Measurements from ENCODE around the gene RPS18.
"Not testable (repeated sequence)": the region's sequence is repeated elsewhere in the genome, so short reads cannot be mapped to it uniquely, and the experiment has no call there.

Gene RPS18

DNA sequence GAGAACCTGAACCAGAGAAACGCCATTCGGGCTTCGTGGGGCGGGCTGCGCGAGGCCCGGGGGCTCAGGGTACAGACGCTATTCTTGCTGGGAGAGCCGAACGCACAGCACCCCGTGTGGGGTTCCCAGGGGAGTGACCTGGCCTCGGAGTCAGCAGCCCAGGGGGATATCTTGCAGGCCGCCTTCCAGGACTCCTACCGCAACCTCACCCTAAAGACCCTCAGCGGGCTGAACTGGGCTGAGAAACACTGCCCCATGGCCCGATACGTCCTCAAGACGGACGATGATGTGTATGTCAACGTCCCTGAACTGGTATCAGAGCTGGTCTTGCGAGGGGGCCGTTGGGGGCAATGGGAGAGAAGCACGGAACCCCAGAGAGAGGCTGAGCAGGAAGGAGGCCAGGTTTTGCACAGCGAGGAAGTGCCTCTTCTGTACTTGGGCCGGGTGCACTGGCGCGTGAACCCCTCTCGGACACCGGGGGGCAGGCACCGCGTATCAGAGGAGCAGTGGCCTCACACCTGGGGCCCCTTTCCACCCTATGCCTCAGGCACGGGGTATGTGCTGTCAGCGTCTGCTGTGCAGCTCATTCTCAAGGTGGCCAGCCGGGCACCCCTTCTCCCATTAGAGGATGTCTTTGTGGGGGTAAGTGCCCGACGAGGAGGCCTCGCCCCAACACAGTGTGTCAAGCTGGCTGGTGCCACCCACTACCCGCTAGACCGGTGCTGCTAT, 6.0 kb downstream of the RPS18 start:
- DNase-seq (ENCODE audit: extremely low read depth, low read depth), result no peak
- no peak overlapping the region for H3K4me3 ChIP-seq (replicated peaks; ENCODE audit: low read depth, low read length)
- no peak for TF ChIP-seq CTCF (IDR thresholded peaks at IDR 0.05; ENCODE audit: low read depth, low read length, missing control alignments)

DNA sequence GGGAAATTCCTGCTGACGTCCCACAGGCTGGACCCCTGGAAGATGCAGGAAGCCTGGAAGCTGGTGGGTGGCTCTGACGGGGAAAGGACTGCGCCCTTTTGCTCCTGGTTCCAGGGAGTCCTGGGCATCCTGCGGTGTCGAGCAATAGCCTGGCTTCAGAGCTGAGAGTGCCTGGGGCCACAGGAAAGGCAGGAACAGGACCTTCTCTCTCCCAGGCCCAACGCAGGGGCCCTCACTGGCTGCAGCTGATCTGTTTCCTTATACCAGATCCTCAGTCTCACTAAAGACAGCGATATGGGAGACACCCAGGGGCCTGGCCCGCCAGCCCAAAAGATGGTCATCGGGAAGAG, 6.5 kb downstream of the RPS18 start:
- no peak for DNase-seq (ENCODE audit: extremely low read depth, low read depth)
- TF ChIP-seq CTCF (IDR thresholded peaks at IDR 0.05; ENCODE audit: low read depth, low read length, missing control alignments), result no peak
- H3K4me3 ChIP-seq (replicated peaks; ENCODE audit: low read depth, low read length), result no peak overlapping the region

- no peak overlapping the region for H3K4me3 ChIP-seq (replicated peaks; ENCODE audit: low read depth, low read length)
- no peak for TF ChIP-seq CTCF (IDR thresholded peaks at IDR 0.05; ENCODE audit: low read depth, low read length, missing control alignments)
- DNase-seq (ENCODE audit: extremely low read depth, low read depth), result no peak
Observed at GRCh38 chr6:33278810-33279209, 6.9 kb downstream of the RPS18 start.

- TF ChIP-seq CTCF (IDR thresholded peaks at IDR 0.05; ENCODE audit: low read depth, low read length, missing control alignments), result no peak
- H3K4me3 ChIP-seq (replicated peaks; ENCODE audit: low read depth, low read length), result no peak overlapping the region
Observed at GRCh38 chr6:33279257-33279695, 7.4 kb downstream of the RPS18 start.

GRCh38 chr6:33279971-33280511, 8.2 kb downstream of the RPS18 start:
- TF ChIP-seq CTCF (IDR thresholded peaks at IDR 0.05; ENCODE audit: low read depth, low read length, missing control alignments), result peak; percentile 87
- no peak overlapping the region for H3K4me3 ChIP-seq (replicated peaks; ENCODE audit: low read depth, low read length)
- DNase-seq (ENCODE audit: extremely low read depth, low read depth), result no peak

More at GRCh38 chr6:33279257-33279695, 7.4 kb downstream of the RPS18 start:
- DNase-seq (ENCODE audit: extremely low read depth, low read depth), result no peak

GRCh38 chr6:33280539-33280938, 8.7 kb downstream of the RPS18 start:
- no peak for DNase-seq (ENCODE audit: extremely low read depth, low read depth)
- no peak for TF ChIP-seq CTCF (IDR thresholded peaks at IDR 0.05; ENCODE audit: low read depth, low read length, missing control alignments)
- no peak overlapping the region for H3K4me3 ChIP-seq (replicated peaks; ENCODE audit: low read depth, low read length)

GRCh38 chr6:33285214-33285613, 13.3 kb downstream of the RPS18 start:
- not testable (repeated sequence) for H3K4me3 ChIP-seq (replicated peaks; ENCODE audit: low read depth, low read length); DNase-seq (ENCODE audit: extremely low read depth, low read depth)
